ENCODE data around the gene MRM2.

MRM2 gene

DNA sequence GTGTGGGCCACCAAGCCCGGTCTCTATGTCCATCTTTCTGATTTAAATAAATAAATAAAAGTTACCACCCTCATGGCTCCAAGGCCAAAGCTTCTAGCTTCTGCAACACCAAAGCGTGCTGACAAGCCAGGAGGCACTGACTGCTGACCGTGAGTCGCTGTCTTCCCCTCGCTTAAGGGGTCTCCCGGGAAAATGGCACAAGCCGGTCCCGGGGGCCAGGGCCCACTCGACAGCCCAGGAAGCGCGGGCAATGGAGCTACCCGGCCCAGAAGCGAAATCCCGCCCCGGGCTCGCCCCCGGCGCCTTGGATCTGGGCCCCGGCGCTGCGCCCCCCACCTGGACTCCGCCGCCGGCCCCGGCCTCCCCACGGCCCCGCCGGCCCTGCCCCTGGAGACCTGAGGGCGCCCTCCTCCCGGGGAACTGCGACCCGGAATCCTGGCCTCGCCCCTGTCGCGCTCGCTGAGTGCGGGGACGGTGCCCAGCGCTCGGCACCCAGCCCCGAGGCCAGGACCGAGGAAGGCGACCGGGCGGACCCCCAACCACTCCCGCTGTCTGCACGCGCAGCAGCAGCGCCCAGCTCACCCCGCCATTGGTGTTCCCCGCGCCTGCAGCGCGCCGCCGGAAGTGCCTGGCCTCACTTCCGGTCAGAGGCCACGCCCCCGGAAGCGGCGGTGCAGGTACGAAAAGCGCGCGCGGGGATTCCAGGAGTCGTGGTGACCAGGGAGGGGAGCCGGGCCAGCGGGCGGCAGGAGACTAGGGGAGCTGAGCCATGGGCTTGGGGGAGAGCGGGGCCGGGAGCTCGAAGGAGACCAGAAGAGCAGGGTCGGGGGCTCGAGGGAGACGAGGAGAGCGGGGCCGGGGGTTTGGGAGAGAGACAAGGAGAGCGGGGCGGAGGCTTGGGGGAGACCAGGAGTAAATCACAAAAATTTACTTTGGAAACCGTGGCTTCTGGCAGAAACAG is at the start of gene MRM2, which contains the start of gene NUDT1:
Gene MRM2, minus strand, starts transcription at position 626 of the 961 bp plus-strand sequence. Its CDS starts 36 bp downstream, at position 590.
Gene NUDT1, plus strand, starts transcription at position 647 of the 961 bp plus-strand sequence. CDS start 2,349 bp downstream, outside the sequence.
- peak within 1 kb of the TSS; percentile 79 for H3K27ac ChIP-seq
- POLR2A ChIA-PET (ENCODE audit: low non-redundant PET) = interaction anchor here (0.7 kb wide), 1 partner anchor 79 kb away, joined by 5 read pairs; no protein-coding TSS in a partner anchor
- CTCF ChIA-PET = no interaction called here
- peak; percentile 83 for DNase-seq (ENCODE audit: low spot score)
- TF ChIP-seq, protein P1, sequence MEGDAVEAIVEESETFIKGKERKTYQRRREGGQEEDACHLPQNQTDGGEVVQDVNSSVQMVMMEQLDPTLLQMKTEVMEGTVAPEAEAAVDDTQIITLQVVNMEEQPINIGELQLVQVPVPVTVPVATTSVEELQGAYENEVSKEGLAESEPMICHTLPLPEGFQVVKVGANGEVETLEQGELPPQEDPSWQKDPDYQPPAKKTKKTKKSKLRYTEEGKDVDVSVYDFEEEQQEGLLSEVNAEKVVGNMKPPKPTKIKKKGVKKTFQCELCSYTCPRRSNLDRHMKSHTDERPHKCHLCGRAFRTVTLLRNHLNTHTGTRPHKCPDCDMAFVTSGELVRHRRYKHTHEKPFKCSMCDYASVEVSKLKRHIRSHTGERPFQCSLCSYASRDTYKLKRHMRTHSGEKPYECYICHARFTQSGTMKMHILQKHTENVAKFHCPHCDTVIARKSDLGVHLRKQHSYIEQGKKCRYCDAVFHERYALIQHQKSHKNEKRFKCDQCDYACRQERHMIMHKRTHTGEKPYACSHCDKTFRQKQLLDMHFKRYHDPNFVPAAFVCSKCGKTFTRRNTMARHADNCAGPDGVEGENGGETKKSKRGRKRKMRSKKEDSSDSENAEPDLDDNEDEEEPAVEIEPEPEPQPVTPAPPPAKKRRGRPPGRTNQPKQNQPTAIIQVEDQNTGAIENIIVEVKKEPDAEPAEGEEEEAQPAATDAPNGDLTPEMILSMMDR (conservative IDR thresholded peaks at IDR 0.05; ENCODE audit: low read depth) = no peak

DNA sequence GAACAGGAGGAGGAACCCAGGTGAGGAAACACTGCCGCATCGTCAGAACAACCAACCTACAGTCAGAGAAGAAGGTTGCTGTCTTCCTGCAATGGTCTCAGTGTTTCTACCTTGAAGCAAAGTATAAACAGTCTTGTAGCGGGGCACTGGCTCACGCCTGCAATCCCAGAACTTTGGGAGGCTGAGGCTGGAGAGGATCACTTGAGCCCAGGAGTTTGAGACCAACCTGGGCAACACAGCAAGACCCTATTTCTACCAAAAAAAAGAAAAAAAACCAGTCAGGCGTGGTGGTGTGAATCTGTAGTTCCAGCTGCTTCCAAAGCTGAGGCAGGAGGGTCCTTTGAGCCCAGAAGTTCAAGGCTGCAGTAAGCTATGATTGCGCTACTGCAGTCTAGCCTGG is 48.9 kb upstream of the MRM2 start:
- TF ChIP-seq, protein P1 (conservative IDR thresholded peaks at IDR 0.05; ENCODE audit: low read depth) = no peak
- no peak for DNase-seq (ENCODE audit: low spot score)
- CTCF ChIA-PET = no interaction called here
- POLR2A ChIA-PET (ENCODE audit: low non-redundant PET) = no interaction called here
- H3K27ac ChIP-seq = no peak overlapping the region

DNA sequence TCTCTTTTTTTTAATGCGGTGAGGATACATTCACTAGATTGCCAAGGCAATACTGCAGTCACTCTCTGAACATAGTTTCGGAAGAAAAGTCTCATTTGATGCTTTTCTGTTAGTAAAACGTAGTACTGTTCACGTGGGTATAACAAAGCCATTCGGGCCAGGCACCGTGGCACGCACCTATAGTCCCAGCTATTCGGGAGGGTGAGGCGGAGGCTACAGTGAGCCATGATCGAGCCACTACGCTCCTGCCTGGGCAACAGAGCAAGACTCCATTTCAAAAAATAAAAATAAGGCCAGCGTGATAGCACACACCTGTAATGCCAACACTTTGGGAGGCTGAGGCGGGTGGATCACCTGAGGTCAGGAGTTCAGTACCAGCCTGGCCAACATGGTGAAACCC is 47.6 kb upstream of the MRM2 start:
- ChIA-PET POLR2A (ENCODE audit: low non-redundant PET) (no interaction called here), CTCF (no interaction called here)
- H3K27ac ChIP-seq = no peak overlapping the region
- DNase-seq (ENCODE audit: low spot score) = no peak
- TF ChIP-seq, protein P1 (conservative IDR thresholded peaks at IDR 0.05; ENCODE audit: low read depth) = no peak

DNA sequence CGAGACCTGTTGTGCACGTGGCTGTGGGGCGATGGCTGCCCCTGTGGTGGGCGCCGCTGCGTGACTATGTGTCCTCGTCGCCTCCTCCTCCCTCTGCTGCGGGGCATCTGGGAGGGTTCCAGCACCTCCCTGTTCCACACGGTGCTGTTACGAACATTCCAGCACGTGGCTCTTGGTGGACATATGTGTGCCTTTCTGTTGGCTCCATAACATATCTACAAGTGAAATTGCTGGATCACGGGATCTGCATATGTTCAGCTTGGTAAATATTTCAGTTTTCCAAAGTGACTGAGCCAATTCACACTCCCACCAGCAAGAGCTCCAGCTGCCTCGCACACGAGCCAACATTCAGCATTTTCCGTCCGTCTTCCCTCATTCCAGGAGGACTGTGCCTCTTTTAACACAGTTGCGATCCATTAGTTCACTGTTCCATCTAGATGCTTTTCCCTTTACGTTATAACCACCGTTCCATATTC is 47.1 kb upstream of the MRM2 start:
- TF ChIP-seq, protein P1 (conservative IDR thresholded peaks at IDR 0.05; ENCODE audit: low read depth) = no peak
- CTCF ChIA-PET = no interaction called here
- H3K27ac ChIP-seq = no peak overlapping the region
- POLR2A ChIA-PET (ENCODE audit: low non-redundant PET) = no interaction called here
- DNase-seq (ENCODE audit: low spot score) = no peak

DNA sequence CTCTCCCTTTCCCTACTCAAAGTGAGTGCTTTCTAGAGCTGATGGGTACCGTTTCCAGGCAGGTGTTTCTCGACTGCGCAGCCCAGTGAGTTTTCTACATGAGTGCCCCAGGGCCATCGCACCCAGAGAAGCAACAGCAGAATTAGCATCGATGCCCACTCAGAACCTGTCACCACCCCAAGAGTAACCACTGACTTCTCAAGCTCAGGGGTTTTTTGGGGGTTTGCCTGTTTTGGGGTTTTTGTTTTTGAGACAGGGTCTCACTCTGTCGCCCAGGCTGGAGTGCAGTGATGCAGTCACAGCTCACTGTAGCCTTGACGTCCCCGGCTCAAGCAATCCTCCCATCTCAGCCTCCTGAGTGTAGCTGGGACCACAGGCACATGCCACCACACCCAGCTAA is 46.5 kb upstream of the MRM2 start:
- POLR2A ChIA-PET (ENCODE audit: low non-redundant PET) = no interaction called here
- TF ChIP-seq, protein P1 (conservative IDR thresholded peaks at IDR 0.05; ENCODE audit: low read depth) = no peak
- CTCF ChIA-PET = no interaction called here
- no peak for DNase-seq (ENCODE audit: low spot score)
- no peak overlapping the region for H3K27ac ChIP-seq

DNA sequence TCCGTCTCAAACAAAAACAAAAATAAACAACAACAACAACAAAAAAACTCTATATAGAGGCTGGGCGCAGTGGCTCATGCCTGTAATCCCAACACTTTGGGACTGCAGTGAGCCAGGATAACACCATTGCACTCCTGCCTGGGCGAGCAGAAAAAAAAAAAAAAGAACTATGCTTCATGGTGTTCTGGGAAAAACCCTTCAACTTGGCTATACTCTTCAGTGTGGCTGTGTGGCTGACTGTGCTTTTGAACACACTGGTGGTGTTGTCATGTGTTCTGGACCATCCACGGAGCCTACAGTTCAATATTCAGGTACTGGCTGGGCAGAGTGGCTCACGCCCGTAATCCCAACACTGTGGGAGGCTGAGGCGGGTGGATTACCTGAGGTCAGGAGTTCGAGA is 45.7 kb upstream of the MRM2 start:
- no peak for DNase-seq (ENCODE audit: low spot score)
- TF ChIP-seq, protein P1 (conservative IDR thresholded peaks at IDR 0.05; ENCODE audit: low read depth) = no peak
- CTCF ChIA-PET = no interaction called here
- H3K27ac ChIP-seq = no peak overlapping the region
- POLR2A ChIA-PET (ENCODE audit: low non-redundant PET) = no interaction called here

All from RWPE1 (cell line).